Measurements from ENCODE around the gene DECR2. TPM values are rescaled to one million over a fixed set of nuclear protein-coding genes. Genes with fewer than 3 reads are reported as not detected.

DECR2 gene
- total RNA-seq, 1 donor from 2014 or later = 17.9 TPM

- peak overlapping the region; percentile 56 for H3K4me3 ChIP-seq
- H3K4me1 ChIP-seq = peaks cover 19% of the 10 kb centered on the region
- no peak for TF ChIP-seq CTCF (IDR thresholded peaks at IDR 0.05)
- no peak for TF ChIP-seq POLR2A (IDR thresholded peaks at IDR 0.05)
- TF ChIP-seq POLR2AphosphoS5 (IDR thresholded peaks at IDR 0.05; ENCODE audit: insufficient read depth in 1 of 2, low read depth in 1 of 2) = no peak
- DNase-seq (ENCODE audit: extremely low spot score in 2 of 2) = no peak
- no peak overlapping the region for H3K27ac ChIP-seq
- H3K9me3 ChIP-seq = no peaks in the 10 kb centered on the region
- intact Hi-C loops (cut with DNase I) = no loop called here
- peaks cover 0 to 31% of the 10 kb centered on the region in 2 donors for H3K36me3 ChIP-seq
- H3K27me3 ChIP-seq = no peaks in the 10 kb centered on the region
These were observed 32.3 kb upstream of the DECR2 start for GRCh38 chr16:369275-369865.

GRCh38 chr16:369866-370436 is 31.7 kb upstream of the DECR2 start:
- no peak for DNase-seq (ENCODE audit: extremely low spot score in 2 of 2)
- H3K9me3 ChIP-seq = no peaks in the 10 kb centered on the region
- H3K4me1 ChIP-seq = peaks cover 19% of the 10 kb centered on the region
- TF ChIP-seq POLR2A (IDR thresholded peaks at IDR 0.05) = no peak
- no peak for TF ChIP-seq POLR2AphosphoS5 (IDR thresholded peaks at IDR 0.05; ENCODE audit: insufficient read depth in 1 of 2, low read depth in 1 of 2)
- no peak for TF ChIP-seq CTCF (IDR thresholded peaks at IDR 0.05)
- intact Hi-C loops (cut with DNase I) = no loop called here
- peak overlapping the region; percentile 56 for H3K4me3 ChIP-seq
- no peak overlapping the region for H3K27ac ChIP-seq
- H3K27me3 ChIP-seq = no peaks in the 10 kb centered on the region
- peaks cover 0 to 35% of the 10 kb centered on the region in 2 donors for H3K36me3 ChIP-seq

- peaks cover 0 to 35% of the 10 kb centered on the region in 2 donors for H3K36me3 ChIP-seq
- intact Hi-C loops (cut with DNase I) = no loop called here
These were observed 31.2 kb upstream of the DECR2 start, which contains the start of gene MRPL28 for GRCh38 chr16:370443-370842. Gene MRPL28, minus strand, starts transcription at chr16:370538. Its CDS starts 320 bp downstream, at chr16:370218.

GRCh38 chr16:370979-371514 is 30.6 kb upstream of the DECR2 start:
- Histone ChIP-seq H3K27me3 (no peaks in the 10 kb centered on the region), H3K4me1 (peaks cover 19% of the 10 kb centered on the region), H3K36me3 (peaks cover 0 to 39% of the 10 kb centered on the region in 2 donors), H3K9me3 (no peaks in the 10 kb centered on the region), H3K4me3 (peak overlapping the region; percentile 56), H3K27ac (peak overlapping the region; percentile 70)
- intact Hi-C loops (cut with DNase I) = no loop called here
- no peak for TF ChIP-seq POLR2AphosphoS5 (IDR thresholded peaks at IDR 0.05; ENCODE audit: insufficient read depth in 1 of 2, low read depth in 1 of 2)
- TF ChIP-seq POLR2A (IDR thresholded peaks at IDR 0.05) = no peak
- no peak for DNase-seq (ENCODE audit: extremely low spot score in 2 of 2)

More at GRCh38 chr16:370443-370842, 31.2 kb upstream of the DECR2 start, which contains the start of gene MRPL28:
- no peak for TF ChIP-seq CTCF (IDR thresholded peaks at IDR 0.05)
- TF ChIP-seq POLR2AphosphoS5 (IDR thresholded peaks at IDR 0.05; ENCODE audit: insufficient read depth in 1 of 2, low read depth in 1 of 2) = peak; percentile 66 to 73
- Histone ChIP-seq H3K4me1 (peaks cover 19% of the 10 kb centered on the region), H3K27me3 (no peaks in the 10 kb centered on the region), H3K27ac (peak within 1 kb of the TSS; percentile 70), H3K4me3 (peak within 1 kb of the TSS; percentile 56), H3K9me3 (no peaks in the 10 kb centered on the region)
- peak in 1 of 2 donors; percentile 94 for DNase-seq (ENCODE audit: extremely low spot score in 2 of 2)

GRCh38 chr16:371515-372301 is 30.0 kb upstream of the DECR2 start:
- intact Hi-C loops (cut with DNase I) = no loop called here
- no peaks in the 10 kb centered on the region for H3K9me3 ChIP-seq
- no peak overlapping the region for H3K4me3 ChIP-seq
- TF ChIP-seq POLR2A (IDR thresholded peaks at IDR 0.05) = no peak
- TF ChIP-seq POLR2AphosphoS5 (IDR thresholded peaks at IDR 0.05; ENCODE audit: insufficient read depth in 1 of 2, low read depth in 1 of 2) = no peak
- no peak for TF ChIP-seq CTCF (IDR thresholded peaks at IDR 0.05)
- H3K27ac ChIP-seq = no peak overlapping the region
- no peaks in the 10 kb centered on the region for H3K27me3 ChIP-seq
- H3K36me3 ChIP-seq = peaks cover 0 to 39% of the 10 kb centered on the region in 2 donors
- DNase-seq (ENCODE audit: extremely low spot score in 2 of 2) = no peak
- peaks cover 19% of the 10 kb centered on the region for H3K4me1 ChIP-seq

Measured in vagina (tissue), 2 donors.